T47D (cell line): ENCODE data around the gene MTG2.
"Not testable (repeated sequence)": the region's sequence is repeated elsewhere in the genome, so short reads cannot be mapped to it uniquely, and the experiment has no call there.

Experiments used
- DNase-seq, 2 experiments: peaks; one replicate each; pipeline versions ENCODE4 v3.0.0 to v3.0.0-alpha.2; 2011 to 2012; ENCODE audit warnings: low read depth in 1 of 2, low spot score in 1 of 2
- JUND ChIP-seq: IDR thresholded peaks from 2 replicates; pipeline ENCODE4 v1.6.1; 2012; ENCODE audit warnings: low read depth
- in situ Hi-C: cut with HindIII; loops from 2 replicates; pipeline ENCODE4 v1.10.0; 2016; ENCODE audit warnings: low sequenced_read_pairs, low pct_unique_long_range_greater_than_20kb

Gene MTG2

DNA sequence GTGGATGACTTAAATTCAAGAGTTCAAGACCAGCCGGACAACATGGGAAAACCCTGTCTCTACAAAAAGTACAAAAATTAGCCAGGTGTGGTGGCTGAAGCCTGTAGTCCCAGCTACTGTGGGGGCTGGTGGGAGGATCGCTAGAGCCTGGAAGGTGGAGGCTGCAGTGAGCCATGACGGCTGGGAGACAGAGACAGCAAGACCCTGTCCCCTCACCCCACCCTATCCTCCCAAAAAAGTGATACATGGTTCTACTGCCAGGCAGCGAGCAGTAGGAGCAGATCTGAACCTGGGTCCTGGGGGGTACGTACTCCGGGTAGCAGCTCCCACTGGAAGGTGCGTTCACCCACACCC, 41.8 kb upstream of the MTG2 start:
- no peak for DNase-seq
- in situ Hi-C loops = no loop called here
- no peak for TF ChIP-seq JUND

DNA sequence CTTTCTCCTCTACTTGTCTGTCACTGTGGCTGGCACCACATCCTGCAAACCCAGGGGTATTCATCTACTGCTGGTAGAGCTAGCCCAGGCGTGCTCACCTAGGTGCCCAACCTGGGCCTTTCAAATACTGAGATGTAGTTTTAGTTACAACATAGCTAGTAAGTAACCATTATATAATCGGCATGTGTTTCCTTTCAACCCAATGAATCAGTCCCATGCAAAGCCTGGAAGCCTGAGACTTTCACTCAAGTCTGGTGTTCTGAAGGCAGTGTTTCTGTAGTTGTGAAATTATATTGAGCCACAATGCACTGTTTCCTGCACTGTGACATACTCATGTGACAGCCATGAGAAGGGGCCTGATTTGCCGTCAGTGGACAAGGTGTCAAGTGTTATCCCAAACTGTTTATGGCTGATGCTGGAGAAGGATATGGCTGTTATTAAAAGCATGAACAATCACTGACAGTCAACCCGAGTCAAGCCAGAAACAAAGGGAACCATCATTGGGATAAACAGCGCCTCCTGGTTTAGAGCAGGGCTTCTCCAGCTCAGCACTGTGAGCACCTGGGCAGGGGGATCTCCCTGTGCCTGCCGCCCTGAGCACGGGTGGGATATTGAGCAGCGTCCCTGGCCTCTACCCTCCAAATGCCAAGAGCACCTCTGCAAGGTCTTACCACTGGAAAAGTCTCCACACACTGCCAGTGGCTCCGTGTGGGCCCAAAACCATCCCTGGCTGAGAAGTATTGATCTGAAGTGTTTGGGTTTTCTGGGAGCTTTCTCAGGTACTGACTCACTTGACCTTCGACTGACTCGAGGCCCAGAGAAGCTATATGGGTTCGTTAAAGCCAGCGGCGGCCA, 41.2 kb upstream of the MTG2 start:
- in situ Hi-C loops = no loop called here
- TF ChIP-seq JUND = no peak
- DNase-seq = peak in 1 of 2 experiments; percentile 55

DNA sequence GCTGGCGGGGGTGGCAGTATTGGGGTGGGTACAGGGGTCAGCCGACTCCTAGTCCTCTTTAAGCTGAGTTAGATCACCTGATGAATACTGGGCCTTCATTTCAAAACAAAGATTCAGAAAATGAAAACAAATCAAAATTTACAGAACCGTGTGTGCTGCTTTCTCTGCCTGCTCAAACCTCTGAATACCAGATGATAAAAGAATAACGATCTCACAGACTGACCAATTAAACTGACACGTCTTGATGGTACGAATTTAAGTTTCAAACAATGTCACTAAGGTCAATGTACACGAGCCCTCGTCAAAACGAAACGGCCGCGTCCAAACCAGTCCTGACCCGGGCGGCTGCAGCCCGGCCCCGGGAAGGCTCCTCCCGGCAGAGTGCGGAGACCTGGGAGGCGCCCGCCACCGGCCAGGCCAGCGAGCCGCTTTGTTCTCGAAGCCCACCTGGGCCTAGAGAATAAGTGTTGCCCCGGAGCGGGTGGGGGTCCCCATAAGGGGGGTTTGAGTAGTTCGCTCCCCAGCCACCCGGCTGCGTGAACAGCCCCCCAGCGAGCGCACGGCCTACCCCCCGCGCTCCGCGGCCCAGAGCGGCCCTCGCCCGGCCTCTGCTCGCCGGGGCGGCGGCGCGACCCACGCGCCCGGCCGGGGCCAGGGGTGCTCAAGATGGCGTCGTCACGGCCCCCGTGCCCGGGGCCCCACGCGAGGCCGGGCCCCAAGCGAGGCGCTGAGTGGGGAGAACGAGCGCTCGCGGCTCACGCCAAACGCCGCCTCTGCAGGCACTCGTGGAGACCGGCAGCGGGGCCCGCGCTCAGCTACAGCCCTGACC, 40.4 kb upstream of the MTG2 start:
- no peak for DNase-seq
- TF ChIP-seq JUND = no peak
- in situ Hi-C loops = no loop called here

DNA sequence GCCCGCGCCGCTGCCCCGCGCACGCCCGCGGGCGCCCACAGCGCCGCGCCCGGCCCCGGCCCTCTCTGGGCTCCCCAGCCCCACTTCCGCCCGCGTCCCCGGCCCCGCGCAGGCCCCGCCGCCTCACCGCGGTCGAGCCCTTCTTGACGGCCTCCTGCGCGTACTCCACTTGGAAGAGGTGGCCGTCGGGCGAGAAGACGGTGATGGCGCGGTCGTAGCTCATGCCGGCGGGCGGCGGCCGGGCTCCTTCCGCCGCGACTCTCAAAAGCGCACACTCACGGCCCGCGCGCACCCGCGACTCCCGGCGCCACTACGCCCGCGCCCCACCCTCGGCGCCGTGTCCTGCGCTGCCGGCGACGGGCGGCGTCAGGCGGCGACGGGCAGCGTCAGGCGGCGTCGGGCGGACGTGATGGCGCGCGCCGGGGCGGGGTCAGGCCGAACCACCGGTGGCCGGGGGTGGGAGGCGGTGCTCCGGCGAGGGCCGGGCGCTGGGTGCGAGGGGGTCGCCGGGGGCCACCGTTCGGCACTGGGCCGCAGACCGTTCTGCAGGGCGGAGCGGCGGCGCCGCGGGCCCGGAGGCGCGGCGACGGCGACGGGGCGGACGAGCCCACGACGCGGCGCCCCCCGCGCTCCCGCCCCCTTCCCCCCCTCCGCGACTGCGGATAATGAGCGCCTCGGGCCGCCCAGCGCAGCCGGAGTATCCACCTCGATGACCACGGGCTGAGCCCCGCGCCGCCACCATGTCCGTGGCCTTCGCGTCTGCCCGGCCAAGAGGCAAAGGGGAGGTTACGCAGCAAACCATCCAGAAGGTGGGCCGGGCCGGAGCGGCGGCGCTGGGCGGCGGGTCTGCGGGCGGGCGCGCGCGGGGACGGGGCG, 39.5 kb upstream of the MTG2 start, which contains the start of the genes PSMA7 and SS18L1:
Gene PSMA7 (minus strand): TSS at position 314 of the 876 bp plus-strand sequence. CDS start 91 bp downstream, at position 223.
Gene SS18L1 (plus strand): TSS at position 689 of the 876 bp plus-strand sequence. CDS start 52 bp downstream, at position 741.
- in situ Hi-C loops = no loop called here
- peak; percentile 94 to 96 for DNase-seq
- TF ChIP-seq JUND = no peak

DNA sequence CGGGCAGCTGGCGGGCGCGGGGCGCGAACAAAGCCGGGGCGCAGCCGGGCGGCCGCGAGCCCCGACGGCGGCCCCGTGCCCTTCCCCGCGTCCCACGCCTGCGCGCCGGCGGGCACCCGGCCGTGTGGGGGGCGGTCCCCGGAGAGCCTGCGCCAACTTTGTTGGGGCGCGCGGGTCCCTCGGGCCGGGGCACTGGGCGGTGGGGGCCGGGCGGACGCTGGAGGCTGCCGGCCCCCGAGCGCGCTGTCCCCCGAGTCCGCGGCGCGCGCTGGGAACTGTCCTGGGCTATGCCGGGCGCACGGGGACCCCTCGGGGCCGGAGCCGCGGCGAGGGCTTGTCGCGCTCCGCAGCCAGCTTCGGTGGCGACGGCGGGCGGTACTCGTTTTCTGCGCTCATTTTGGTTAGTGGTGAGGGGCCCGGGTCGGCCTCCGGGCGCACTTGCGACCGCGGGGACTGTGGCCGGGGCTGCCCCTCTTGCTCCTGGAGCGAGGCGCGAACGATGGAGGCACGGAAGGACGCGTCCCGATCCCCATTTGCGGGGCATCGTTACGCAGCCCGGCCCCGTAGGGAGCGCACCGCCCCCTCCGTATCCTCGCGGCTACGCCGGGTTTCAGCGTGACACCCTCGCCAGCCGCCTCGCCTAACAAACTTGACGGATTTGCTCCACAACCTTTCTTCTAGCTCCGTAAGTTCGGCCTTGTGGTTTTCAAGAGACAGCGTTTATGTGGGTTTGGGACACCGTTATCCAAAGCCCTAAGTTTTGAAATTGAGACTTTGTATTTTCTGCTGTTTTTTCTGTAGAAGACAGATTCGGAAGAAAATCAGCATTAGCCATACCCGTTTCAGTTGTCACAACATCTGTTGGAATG, 38.6 kb upstream of the MTG2 start:
- peak; percentile 79 to 87 for DNase-seq
- TF ChIP-seq JUND = no peak
- in situ Hi-C loops = no loop called here

DNA sequence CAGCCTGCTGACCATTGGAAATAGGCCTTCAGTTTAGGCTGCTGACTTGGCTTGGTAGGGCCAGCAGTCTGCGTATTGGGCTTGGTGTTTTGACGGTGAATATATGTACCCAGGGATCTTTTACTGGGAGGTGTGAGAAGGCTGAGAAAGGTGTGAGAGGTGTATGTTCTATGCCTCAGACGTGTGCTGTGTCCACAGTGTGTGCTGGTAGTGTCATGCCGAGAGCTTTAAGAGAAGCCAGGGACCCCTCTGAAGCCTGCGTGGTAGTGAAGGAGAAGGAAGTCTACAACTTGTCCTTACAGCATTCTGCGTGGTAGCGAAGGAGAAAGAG, 37.2 kb upstream of the MTG2 start:
- no peak for DNase-seq
- in situ Hi-C loops = no loop called here
- no peak for TF ChIP-seq JUND

DNA sequence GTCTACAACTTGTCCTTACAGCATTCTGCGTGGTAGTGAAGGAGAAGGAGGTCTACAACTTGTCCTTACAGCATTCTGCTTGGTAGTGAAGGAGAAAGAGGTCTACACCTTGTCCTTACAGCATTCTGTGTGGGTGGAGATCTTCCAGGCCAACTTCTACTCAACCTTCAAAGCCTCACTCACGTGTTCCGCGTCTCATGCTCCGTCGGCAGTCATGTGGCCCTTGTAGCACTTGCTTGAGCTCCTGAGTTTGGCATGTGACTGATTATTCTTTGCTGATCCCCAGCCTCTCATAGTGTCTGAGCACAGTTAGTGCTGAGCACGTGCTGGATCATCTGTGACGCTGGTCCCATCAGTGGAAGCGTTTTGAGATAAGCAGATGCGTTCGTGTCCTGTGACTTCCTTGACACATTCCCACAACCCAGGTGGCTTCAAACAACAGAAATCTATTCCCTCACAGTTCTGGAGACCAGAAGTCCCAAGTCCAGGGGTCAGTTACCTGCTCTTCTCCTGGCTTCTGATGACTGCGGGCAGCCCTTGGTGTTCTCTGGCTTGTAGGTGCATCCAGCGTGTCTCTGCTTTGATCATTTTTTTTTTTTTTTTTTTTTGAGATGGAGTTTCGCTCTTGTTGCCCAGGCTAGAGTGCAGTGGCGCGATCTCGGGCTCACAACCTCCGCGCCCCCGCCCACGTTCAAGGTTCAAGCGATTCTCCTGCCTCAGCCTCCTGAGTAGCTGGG, 36.6 kb upstream of the MTG2 start:
- in situ Hi-C loops = no loop called here
- TF ChIP-seq JUND = no peak
- DNase-seq = no peak

DNA sequence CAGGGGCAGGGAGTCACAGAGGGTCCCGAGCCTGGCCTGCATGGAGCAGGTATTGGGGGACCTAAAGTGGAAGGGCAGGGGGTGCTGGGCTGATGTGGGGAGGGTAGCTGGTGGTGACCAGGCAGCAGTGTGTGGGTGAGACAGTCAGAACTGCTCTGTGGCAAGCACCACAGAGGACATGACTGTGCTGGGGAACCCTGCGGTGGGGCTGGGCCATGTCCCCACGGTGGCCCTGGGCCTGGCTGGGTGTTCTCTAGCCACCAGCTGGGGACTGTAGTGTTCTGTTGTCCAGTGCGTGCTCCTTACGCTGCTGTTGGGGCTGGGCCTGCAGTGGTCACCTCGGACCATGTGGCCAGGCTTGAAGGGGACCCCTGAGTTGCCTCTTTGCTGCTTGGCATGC, 35.7 kb upstream of the MTG2 start:
- TF ChIP-seq JUND = no peak
- in situ Hi-C loops = no loop called here
- DNase-seq = no peak

DNA sequence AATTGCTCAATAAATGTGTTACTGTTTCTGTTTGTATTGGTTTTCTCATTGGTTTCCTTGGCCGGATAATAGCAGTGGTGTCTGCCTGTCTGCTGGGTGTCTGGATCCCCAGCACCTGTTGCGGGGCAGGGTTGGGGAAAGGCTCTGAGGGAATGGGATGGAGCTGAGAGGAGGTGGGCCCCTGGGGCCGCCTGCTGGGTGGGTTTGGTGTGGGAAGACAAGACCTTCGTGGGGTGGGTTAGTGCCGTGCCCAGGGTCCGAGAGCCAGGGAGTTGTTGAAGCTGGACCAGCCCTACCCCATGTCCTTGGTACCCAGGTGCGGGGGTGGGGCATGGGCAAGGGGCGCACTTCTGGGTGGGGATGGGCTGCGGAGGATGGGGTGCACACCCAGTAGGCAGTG, 35.3 kb upstream of the MTG2 start:
- no peak for DNase-seq
- TF ChIP-seq JUND = no peak
- in situ Hi-C loops = no loop called here

DNA sequence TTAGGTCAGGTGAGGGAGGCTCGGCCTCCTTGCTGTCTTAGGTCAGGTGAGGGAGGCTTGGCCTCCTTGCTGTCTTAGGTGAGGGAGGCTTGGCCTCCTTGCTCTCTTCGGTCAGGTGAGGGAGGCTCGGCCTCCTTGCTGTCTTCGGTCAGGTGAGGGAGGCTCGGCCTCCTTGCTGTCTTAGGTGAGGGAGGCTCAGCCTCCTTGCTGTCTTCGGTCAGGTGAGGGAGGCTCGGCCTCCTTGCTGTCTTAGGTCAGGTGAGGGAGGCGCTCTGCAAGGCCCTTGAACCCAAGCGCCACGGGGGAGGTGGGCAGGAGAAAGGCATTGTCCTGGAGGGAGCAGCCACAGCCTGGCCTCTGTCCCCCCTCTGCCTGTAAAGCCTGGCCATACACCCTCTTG, 34.4 kb upstream of the MTG2 start:
- DNase-seq, in situ Hi-C loops: not testable (repeated sequence)

DNA sequence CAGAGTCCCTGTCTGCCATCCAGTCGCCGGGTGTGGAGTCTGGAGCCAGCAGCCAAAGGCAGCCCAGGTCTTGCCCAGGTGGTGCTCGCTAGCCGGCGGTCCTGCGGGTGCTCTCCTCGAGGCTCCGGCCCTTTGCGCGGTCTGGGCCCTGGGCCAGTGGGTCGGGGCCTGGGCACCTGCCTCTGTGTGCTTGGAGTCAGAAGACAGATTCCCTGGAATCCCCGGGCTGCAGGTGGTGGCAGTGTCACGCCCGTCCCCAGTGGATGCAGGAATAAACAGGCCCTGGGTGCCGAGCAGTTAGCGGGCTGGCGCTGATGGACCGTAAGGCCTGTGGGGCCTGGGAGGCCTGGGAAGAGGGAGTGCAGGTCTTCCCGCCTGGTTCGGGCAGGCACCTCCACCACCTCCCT, 33.9 kb upstream of the MTG2 start:
- in situ Hi-C loops = no loop called here
- no peak for TF ChIP-seq JUND
- no peak for DNase-seq
